K562 (cell line): ENCODE data around the gene ADPRHL1. TPM values are rescaled to one million over a fixed set of nuclear protein-coding genes. Genes with fewer than 3 reads are reported as not detected.

ENCODE experiments used
- ATAC-seq: fragments of 200-7000 bp; cut with Tn5 transposase; 3 replicates; pipeline ENCODE4 v1.9.1; 2020; ENCODE audit warnings: moderate library complexity
- BruUV-seq: library from RNA; stranded (reverse); fragments of 400-500 nt; replicated peaks from 2 replicates; lab custom pipeline; 2021; lab: Mats Ljungman, UMichigan
- CTCF ChIA-PET: fragments of 300-600 bp; formaldehyde crosslinking; extraction: SDS; loops from one replicate; lab custom pipeline; 2021; ENCODE audit warnings: low intra/inter-chr PET ratio; lab: Yijun Ruan, JAX
- POLR2A ChIA-PET: fragments of 300-600, 350-650 bp; sonication (Branson Sonifier 250); formaldehyde crosslinking; extraction: SDS; loops from one replicate; lab custom pipeline; 2021; ENCODE audit warnings: antibody characterized with exemption, inconsistent platforms; lab: Yijun Ruan, JAX
- DNase-seq, 4 experiments: peaks; one replicate each; pipeline versions ENCODE4 v3.0.0 to v3.0.0-alpha.2; 2011 to 2018; ENCODE audit warnings: low spot score in 3 of 4, mixed read lengths in 3 of 4; ENCODE audit errors: extremely low read depth in 1 of 4
- FAIRE-seq: peaks from 2 replicates; lab custom pipeline; 2011; peaks lifted over from hg19 to GRCh38; lab: Jason Lieb, UNC
- H2AFZ ChIP-seq: 2 replicates; pipeline ENCODE4 v1.6.0; 2011; ENCODE audit warnings: low read depth, low read length, control low read depth, inconsistent platforms
- H3K27ac ChIP-seq: fragments of 200-600 bp; 3 replicates; pipeline ENCODE4 v1.8.0; 2011; ENCODE audit warnings: low read depth, mild to moderate bottlenecking, control low read depth, inconsistent platforms, low read length, moderate library complexity, mixed read lengths; ENCODE audit errors: extremely low read depth
- H3K27me3 ChIP-seq, 2 experiments: fragments of 300-600 bp in 1 of 2; 2 replicates in 1 of 2; 3 replicates in 1 of 2; pipeline versions ENCODE4 v1.6.0 to v1.8.0; 2011; ENCODE audit warnings: inconsistent platforms in 2 of 2, low read length in 2 of 2, mild to moderate bottlenecking in 1 of 2, mixed read lengths in 1 of 2, moderate library complexity in 1 of 2; ENCODE audit not compliant: control insufficient read depth in 2 of 2, insufficient read depth in 2 of 2
- H3K36me3 ChIP-seq: fragments of 300-600 bp; 3 replicates; pipeline ENCODE4 v1.8.0; 2011; ENCODE audit warnings: mild to moderate bottlenecking, low read length, inconsistent platforms; ENCODE audit not compliant: control insufficient read depth, insufficient read depth
- H3K4me1 ChIP-seq, 2 experiments: fragments of 200-600 bp in 1 of 2; replicated peaks in 1 of 2; 2 replicates in 1 of 2; 3 replicates in 1 of 2; pipeline versions ENCODE4 v1.5.1 to v1.8.0; 2011; ENCODE audit warnings: inconsistent platforms in 2 of 2, low read length in 2 of 2, mild to moderate bottlenecking in 1 of 2, mixed read lengths in 1 of 2, moderate library complexity in 1 of 2; ENCODE audit not compliant: control insufficient read depth in 2 of 2, insufficient read depth in 2 of 2
- H3K4me2 ChIP-seq: 2 replicates; pipeline ENCODE4 v1.6.1; 2011; ENCODE audit warnings: low read length, control low read depth, inconsistent platforms, mixed read lengths; ENCODE audit not compliant: insufficient read depth
- H3K4me3 ChIP-seq: fragments of 200-600 bp; sonication (generic), shearing (Covaris generic); 2 replicates; pipeline ENCODE4 v1.5.1; 2016; ENCODE audit warnings: control low read depth, inconsistent platforms
- H3K79me2 ChIP-seq: fragments of 200-600 bp; 3 replicates; pipeline ENCODE4 v1.8.0; 2011; ENCODE audit warnings: low read length, inconsistent platforms; ENCODE audit not compliant: control insufficient read depth, insufficient read depth
- H3K9ac ChIP-seq, 2 experiments: 2 replicates each; pipeline versions ENCODE4 v1.6.0 to v1.6.1; 2011; ENCODE audit warnings: low read depth in 2 of 2, low read length in 2 of 2, control low read depth in 1 of 2, inconsistent platforms in 1 of 2, mild to moderate bottlenecking in 1 of 2, mixed read lengths in 1 of 2; ENCODE audit not compliant: insufficient read depth in 1 of 2
- H3K9me1 ChIP-seq: one replicate; pipeline ENCODE4 v1.6.0; 2011; ENCODE audit warnings: inconsistent platforms, mild to moderate bottlenecking, low read length, moderate library complexity; ENCODE audit not compliant: control insufficient read depth, insufficient read depth
- H3K9me3 ChIP-seq: replicated peaks from 2 replicates; pipeline ENCODE4 v1.5.1; 2011; ENCODE audit warnings: low read depth, low read length, inconsistent platforms; ENCODE audit not compliant: control insufficient read depth, insufficient read depth
- H4K20me1 ChIP-seq: replicated peaks from 2 replicates; pipeline ENCODE4 v1.6.1; 2011; ENCODE audit warnings: low read length, inconsistent platforms, mixed read lengths; ENCODE audit not compliant: control insufficient read depth, insufficient read depth
- CLOCK ChIP-seq: fragments of 250-450 bp; sonication (Bioruptor Pico); IDR thresholded peaks from 2 replicates; pipeline ENCODE4 v1.4.0; 2020; ENCODE audit warnings: mild to moderate bottlenecking, moderate library complexity, borderline replicate concordance
- FOXP1 ChIP-seq: sonication (generic); formaldehyde crosslinking; IDR thresholded peaks from 2 replicates; pipeline ENCODE4 v1.8.0; 2022; ENCODE audit warnings: mild to moderate bottlenecking, missing genetic modification reagents
- POLR2AphosphoS5 ChIP-seq: IDR thresholded peaks from 2 replicates; pipeline ENCODE4 v1.6.1; 2011; ENCODE audit warnings: mild to moderate bottlenecking, low read depth, low read length, moderate library complexity; ENCODE audit not compliant: control insufficient read depth, insufficient read depth
- TAF7 ChIP-seq: fragments of 450-650 bp; IDR thresholded peaks from 2 replicates; pipeline ENCODE4 v1.6.1; 2016; ENCODE audit warnings: missing genetic modification characterization, missing compliant biosample characterization
- TAF9B ChIP-seq: fragments of 450-650 bp; IDR thresholded peaks from 2 replicates; pipeline ENCODE4 v1.6.1; 2018; ENCODE audit warnings: mild to moderate bottlenecking; ENCODE audit not compliant: partially characterized antibody
- WGBS: fragments of 100-300 bp; shearing (Covaris generic); methylation state at CpG from one replicate; pipeline ENCODE4 v1.1.6; 2016; ENCODE audit warnings: low coverage, mixed read lengths; ENCODE audit not compliant: insufficient coverage; ENCODE audit errors: missing lambda C conversion rate; 5-methylcytosine and 5-hydroxymethylcytosine counted together
- in situ Hi-C: fragments of 300-500 bp; cut with MboI; formaldehyde crosslinking; loops from 4 replicates; pipeline ENCODE4 v1.15.0; 2018; ENCODE audit warnings: inconsistent platforms, mixed read lengths
- intact Hi-C: fragments of 100-400 bp; cut with micrococcal nuclease; formaldehyde crosslinking; loops from 2 replicates; pipeline ENCODE4 v1.14.2; 2022
- polyA plus RNA-seq, 8 experiments: library from polyadenylated mRNA; depleted of rRNA in 4 of 8; stranded (reverse) in 5 of 8; unstranded in 3 of 8; fragments of >200 nt; fragmentation: Nextera tagmentation in 2 of 8; fragmentation: Illumina TruSeq in 1 of 8; extraction: Ambion mirVana in 2 of 8; extraction: Trizol in 1 of 8; gene quantifications; 2 replicates each; pipeline versions ENCODE4 v1.2.1 to v1.2.3, GENCODE V29; 2011 to 2014; ENCODE audit warnings: inconsistent platforms in 1 of 8, missing spikeins in 1 of 8
- total RNA-seq, 7 experiments: library from RNA; depleted of rRNA in 6 of 7; stranded (reverse); fragments of >200 nt in 6 of 7; fragmentation: Illumina TruSeq in 2 of 7; extraction: Trizol in 2 of 7; gene quantifications; 2 replicates each; pipeline versions ENCODE4 v1.2.1 to v1.2.3, GENCODE V29; 2011 to 2021; ENCODE audit warnings: low replicate concordance in 1 of 7

Gene ADPRHL1
- total and polyA plus RNA-seq, 9 of the 15 experiments (the other 6 are each of a cell fraction or from before 2014, with no cell fraction given) = 0.06 to 0.76 (median 0.37) TPM; not detected in 1

DNA sequence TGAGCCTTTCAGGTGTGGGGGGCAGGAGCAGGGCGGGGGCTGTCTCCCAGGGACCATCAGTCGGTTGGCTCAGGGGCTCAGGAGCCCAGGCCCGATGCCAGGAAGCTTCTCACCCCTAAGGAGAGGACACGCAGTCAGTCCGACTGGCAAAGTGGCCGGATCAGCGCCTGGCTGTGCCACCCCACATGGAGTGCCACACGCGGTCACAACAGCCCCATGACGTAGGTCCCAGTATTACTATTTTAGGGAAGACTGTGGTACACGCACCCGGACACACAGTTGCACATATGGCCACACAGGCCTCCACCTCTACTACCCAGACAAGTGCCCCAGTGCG is 60.1 kb downstream of the ADPRHL1 start:
- 50% methylated on average over 7 of the region's 13 CpGs for WGBS
- no TSS peak for BruUV-seq
- DNase-seq = no peak

More for the DNA sequence above, 60.1 kb downstream of the ADPRHL1 start:
- peak overlapping the region; percentile 80 for H3K4me2 ChIP-seq
- FAIRE-seq = no peak
- no peak for TF ChIP-seq TAF9B
- TF ChIP-seq POLR2AphosphoS5 = no peak
- TF ChIP-seq CLOCK (CRISPR knock-in tag) = no peak
- TF ChIP-seq FOXP1 = no peak
- no peak for TF ChIP-seq TAF7 (tag)
- TF ChIP-seq, all 486 proteins: peak for 0
- Histone ChIP-seq H2AFZ (peak overlapping the region; percentile 80; the same call in 1 of the 2 replicates), H3K9me3 (no peaks in the 10 kb centered on the region), H3K79me2 (no peaks in the 10 kb centered on the region), H3K9me1 (no peaks in the 10 kb centered on the region), H3K36me3 (no peaks in the 10 kb centered on the region), H3K9ac (peak overlapping the region in 1 of 2 experiments; percentile 92; a peak in 2 of 4 replicates), H4K20me1 (no peaks in the 10 kb centered on the region), H3K27me3 (peaks cover 0 to 23% of the 10 kb centered on the region in 2 experiments; a peak in 2 of 5 replicates), H3K27ac (no peak overlapping the region), H3K4me1 (peaks cover 0 to 18% of the 10 kb centered on the region in 2 experiments; a peak in 3 of 5 replicates), H3K4me3 (no peak overlapping the region)
- in situ Hi-C loops = loop anchor here (25.0 kb wide), 1 partner anchor 456 kb away; no protein-coding TSS in a partner anchor
- intact Hi-C loops = loop anchor here (10.0 kb wide), 1 partner anchor 188 kb away; the partner anchor contains the start of genes CUL4A and PCID2
- CTCF ChIA-PET = interaction anchor here (1.4 kb wide), 1 partner anchor 451 kb away, joined by 3 read pairs; no protein-coding TSS in a partner anchor
- no peak for ATAC-seq
- POLR2A ChIA-PET = no interaction called here
